ENCODE data around the gene ALDH1A3. TPM values are rescaled to one million over a fixed set of nuclear protein-coding genes. Genes with fewer than 3 reads are reported as not detected.

The ALDH1A3 gene
- polyA plus RNA-seq, 1 of the 3 experiments (the other 2 are of a cell fraction) = 4.4 TPM

DNA sequence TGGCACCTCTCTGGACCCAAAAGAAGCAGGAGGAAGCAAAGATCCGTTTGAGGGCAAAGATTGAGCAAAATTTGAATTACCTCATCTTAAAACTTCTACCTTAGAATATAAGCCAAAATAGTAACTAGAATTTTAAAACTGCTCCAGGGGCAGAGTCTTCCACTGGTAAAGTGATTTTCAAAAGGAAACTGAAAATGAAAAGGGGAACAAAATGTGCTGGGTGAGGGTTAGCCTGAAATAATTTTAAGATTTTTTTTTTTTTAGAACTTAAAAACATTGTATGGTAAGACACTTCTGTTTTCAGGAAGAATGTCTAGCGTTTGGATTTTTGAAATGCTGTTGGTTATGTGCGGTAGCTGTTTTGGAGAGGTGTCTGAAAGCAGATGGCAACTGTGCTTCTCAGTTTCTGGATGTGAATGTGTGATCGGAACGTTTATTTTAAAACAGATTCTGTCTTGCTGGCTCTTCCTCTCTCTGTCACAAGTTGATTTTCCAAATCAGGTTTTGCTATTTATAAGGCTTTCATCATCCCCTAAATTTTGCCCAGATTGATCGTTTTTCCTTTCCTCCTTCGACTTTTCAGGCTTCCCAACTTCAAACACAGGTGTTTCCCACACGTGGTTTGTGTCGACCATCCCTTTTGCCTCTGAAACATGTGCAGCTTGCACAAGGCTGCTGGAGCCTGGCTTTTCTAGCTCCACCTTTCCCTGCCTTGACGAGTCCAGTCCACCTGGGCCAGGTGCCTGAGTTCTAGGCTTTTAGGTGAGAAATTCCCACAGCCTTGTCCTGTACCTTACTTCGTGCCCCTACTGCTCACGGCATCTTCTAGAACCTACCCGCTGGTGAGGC lies 42.8 kb downstream of the ALDH1A3 start:
- Histone ChIP-seq H3K4me1 (ENCODE audit: control insufficient read depth in 1 of 2, insufficient read depth in 2 of 2, low read depth in 1 of 2, low read length in 1 of 2) (peaks cover 0 to 25% of the 10 kb centered on the region in 2 experiments; a peak in 1 of 4 replicates), H3K4me2 (no peak overlapping the region), H3K9ac (no peak overlapping the region), H3K27ac (ENCODE audit: low read depth in 2 of 2, low read length in 1 of 2) (no peak overlapping the region), H3K79me2 (ENCODE audit: insufficient read depth) (peaks cover 4% of the 10 kb centered on the region; the same call in 1 of the 2 replicates), H3K27me3 (ENCODE audit: insufficient read depth) (no peaks in the 10 kb centered on the region), H3K36me3 (replicated peaks in 1 of 2; ENCODE audit: control insufficient read depth in 1 of 2, insufficient read depth in 2 of 2, low read length in 1 of 2) (peaks cover 0 to 11% of the 10 kb centered on the region in 2 experiments), H3K4me3 (ENCODE audit: low read depth in 2 of 2, low read length in 1 of 2) (no peak overlapping the region), H3K9me2 (no peaks in the 10 kb centered on the region), H3F3A (replicated peaks; ENCODE audit: insufficient read depth) (peaks cover 11% of the 10 kb centered on the region), H4K20me1 (ENCODE audit: insufficient read depth) (no peaks in the 10 kb centered on the region), H2AFZ (ENCODE audit: low read depth) (no peak overlapping the region), H3K9me3 (no peaks in the 10 kb centered on the region)
- WGBS (ENCODE audit: low lambda C conversion rate) = 89% methylated on average over 13 of the region's 13 CpGs
- ChIA-PET CTCF (interaction anchor here (1.4 to 7.6 kb wide), 2 partner anchors 17 to 93 kb away, joined by 3 to 86 read pairs; no protein-coding TSS in a partner anchor), POLR2A (no interaction called here)
- TF ChIP-seq, protein P1, sequence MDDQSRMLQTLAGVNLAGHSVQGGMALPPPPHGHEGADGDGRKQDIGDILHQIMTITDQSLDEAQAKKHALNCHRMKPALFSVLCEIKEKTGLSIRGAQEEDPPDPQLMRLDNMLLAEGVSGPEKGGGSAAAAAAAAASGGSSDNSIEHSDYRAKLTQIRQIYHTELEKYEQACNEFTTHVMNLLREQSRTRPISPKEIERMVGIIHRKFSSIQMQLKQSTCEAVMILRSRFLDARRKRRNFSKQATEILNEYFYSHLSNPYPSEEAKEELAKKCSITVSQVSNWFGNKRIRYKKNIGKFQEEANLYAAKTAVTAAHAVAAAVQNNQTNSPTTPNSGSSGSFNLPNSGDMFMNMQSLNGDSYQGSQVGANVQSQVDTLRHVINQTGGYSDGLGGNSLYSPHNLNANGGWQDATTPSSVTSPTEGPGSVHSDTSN (IDR thresholded peaks at IDR 0.05) = no peak
- TF ChIP-seq, protein P2, sequence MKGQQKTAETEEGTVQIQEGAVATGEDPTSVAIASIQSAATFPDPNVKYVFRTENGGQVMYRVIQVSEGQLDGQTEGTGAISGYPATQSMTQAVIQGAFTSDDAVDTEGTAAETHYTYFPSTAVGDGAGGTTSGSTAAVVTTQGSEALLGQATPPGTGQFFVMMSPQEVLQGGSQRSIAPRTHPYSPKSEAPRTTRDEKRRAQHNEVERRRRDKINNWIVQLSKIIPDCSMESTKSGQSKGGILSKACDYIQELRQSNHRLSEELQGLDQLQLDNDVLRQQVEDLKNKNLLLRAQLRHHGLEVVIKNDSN (IDR thresholded peaks at IDR 0.05; ENCODE audit: borderline replicate concordance, low read depth) = no peak
- no peak for TF ChIP-seq NRF1 (IDR thresholded peaks at IDR 0.05; ENCODE audit: low read depth, low read length)
- TF ChIP-seq JUND (IDR thresholded peaks at IDR 0.05) = no peak
- TF ChIP-seq USF2 (IDR thresholded peaks at IDR 0.05; ENCODE audit: borderline replicate concordance, low read depth, low read length) = no peak
- TF ChIP-seq YY1 (IDR thresholded peaks at IDR 0.05; ENCODE audit: low read depth) = no peak
- no peak for TF ChIP-seq POLR2AphosphoS5 (IDR thresholded peaks at IDR 0.05; ENCODE audit: low read depth, low read length)
- TF ChIP-seq CHD2 (IDR thresholded peaks at IDR 0.05; ENCODE audit: low read length, partially characterized antibody) = no peak
- no peak for TF ChIP-seq EP300 (IDR thresholded peaks at IDR 0.05; ENCODE audit: borderline replicate concordance in 1 of 2, low read depth in 1 of 2, low read length in 1 of 2)
- no peak for TF ChIP-seq SIN3A (IDR thresholded peaks at IDR 0.05; ENCODE audit: borderline replicate concordance, low read depth, low read length)
- TF ChIP-seq GATA2 (CRISPR knock-in tag; IDR thresholded peaks at IDR 0.05) = no peak
- no peak for TF ChIP-seq IRF3 (IDR thresholded peaks at IDR 0.05; ENCODE audit: low read depth, low read length)
- no peak for TF ChIP-seq NFIC (IDR thresholded peaks at IDR 0.05; ENCODE audit: borderline replicate concordance)
- TF ChIP-seq RAD21 (IDR thresholded peaks at IDR 0.05; ENCODE audit: low read length) = no peak
- no peak for DNase-seq
